Motor neuron (in vitro differentiated cells): ENCODE data around the gene SLC35F6. TPM values are rescaled to one million over a fixed set of nuclear protein-coding genes. Genes with fewer than 3 reads are reported as not detected.
"Not testable (repeated sequence)": the region's sequence is repeated elsewhere in the genome, so short reads cannot be mapped to it uniquely, and the experiment has no call there.

Experiments
- ATAC-seq, 8 experiments: fragments of 200-7000 bp; cut with Tn5 transposase; replicated peaks in 6 of 8; 2 replicates each; pipeline ENCODE4 v1.8.0; 2021; ENCODE audit warnings: mild to moderate bottlenecking in 8 of 8, moderate library complexity in 8 of 8
- H3K27ac ChIP-seq, 2 donors: fragments of 250-450 bp; sonication (Bioruptor Pico); 2 replicates each; pipeline ENCODE4 v1.9.0; 2021; ENCODE audit warnings: antibody characterized with exemption in 2 of 2, mild to moderate bottlenecking in 2 of 2, moderate library complexity in 1 of 2
- H3K4me1 ChIP-seq, 2 donors: fragments of 250-450 bp; sonication (Bioruptor Pico); replicated peaks in 1 of 2; 2 replicates each; pipeline ENCODE4 v1.6.1; 2021; ENCODE audit warnings: antibody characterized with exemption in 2 of 2, mild to moderate bottlenecking in 2 of 2, moderate library complexity in 1 of 2
- H3K4me3 ChIP-seq, 5 donors: fragments of 250-450 bp; sonication (Bioruptor Pico); 2 replicates each; pipeline ENCODE4 v1.9.0; 2021; ENCODE audit warnings: antibody characterized with exemption in 5 of 5, mild to moderate bottlenecking in 5 of 5, moderate library complexity in 4 of 5
- WGBS, 10 experiments: fragments of 450-650 bp; shearing (Covaris generic); methylation state at CpG; one replicate each; pipeline ENCODE4 v1.0.0; 2022; 5-methylcytosine and 5-hydroxymethylcytosine counted together
- in situ Hi-C, 9 experiments: fragments of 400-800 bp; cut with MboI; loops; one replicate each; pipeline ENCODE4 v1.15.0; 2021; ENCODE audit warnings: low sequenced_read_pairs in 9 of 9, low pct_unique_long_range_greater_than_20kb in 2 of 9; ENCODE audit not compliant: unreplicated experiment in 9 of 9
- total RNA-seq, 8 experiments: library from RNA; unstranded; fragments of 300-600 nt; gene quantifications; 2 replicates each; pipeline versions ENCODE4 v1.2.3 to v1.2.4, GENCODE V29; 2022

SLC35F6 gene
- total RNA-seq, 8 experiments from 2014 or later, result 12.4 to 56.5 (median 23.3) TPM

DNA sequence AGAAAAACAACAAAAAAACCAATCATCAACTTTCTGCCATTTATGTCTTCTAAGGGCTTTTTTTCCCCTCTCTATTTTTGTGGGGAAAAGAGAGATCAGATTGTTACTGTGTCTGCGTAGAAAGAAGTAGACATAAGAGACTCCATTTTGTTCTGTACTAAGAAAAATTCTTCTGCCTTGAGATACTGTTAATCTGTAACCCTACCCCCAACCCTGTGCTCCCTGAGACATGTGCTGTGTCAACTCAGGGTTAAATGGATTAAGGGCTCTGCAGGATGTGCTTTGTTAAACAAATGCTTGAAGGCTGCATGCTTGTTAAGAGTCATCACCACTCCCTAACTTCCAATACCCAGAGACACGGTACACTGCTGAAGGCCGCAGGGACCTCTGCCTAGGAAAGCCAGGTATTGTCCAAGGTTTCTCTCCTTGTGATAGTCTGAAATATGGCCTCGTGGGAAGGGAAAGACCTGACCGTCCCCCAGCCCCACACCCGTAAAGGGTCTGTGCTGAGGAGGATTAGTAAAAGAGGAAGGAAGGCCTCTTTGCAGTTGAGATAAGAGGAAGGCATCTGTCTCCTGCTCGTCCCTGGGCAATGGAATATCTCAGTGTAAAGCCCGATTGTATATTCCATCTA is 14.2 kb upstream of the SLC35F6 start:
- ATAC-seq, result not testable (repeated sequence)
- in situ Hi-C loops, result loop anchor here in 3 of 9 experiments (10.0 to 25.0 kb wide), 3 partner anchors 135 to 145 kb away; no protein-coding TSS in a partner anchor

DNA sequence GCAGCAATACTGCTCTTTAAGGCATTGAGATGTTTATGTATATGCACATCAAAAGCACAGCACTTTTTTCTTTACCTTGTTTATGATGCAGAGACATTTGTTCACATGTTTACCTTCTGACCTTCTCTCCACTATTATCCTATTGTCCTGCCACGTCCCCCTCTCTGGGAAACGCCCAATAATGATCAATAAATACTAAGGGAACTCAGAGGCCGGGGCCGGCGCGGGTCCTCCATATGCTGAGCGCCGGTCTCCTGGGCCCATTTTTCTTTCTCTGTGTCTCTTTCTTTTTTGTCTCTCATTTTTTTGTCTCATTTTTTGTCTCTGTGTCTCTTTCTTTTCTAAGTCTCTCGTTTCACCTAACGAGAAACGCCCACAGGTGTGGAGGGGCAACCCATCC is 13.6 kb upstream of the SLC35F6 start:
- 21 to 100% (median 60%) methylated on average over 1 to 11 of the region's 11 CpGs; no CpG with 5 or more reads in 1 of the 10 experiments for WGBS, 10 experiments
- not testable (repeated sequence) for H3K4me3 ChIP-seq, ATAC-seq
- H3K4me1 ChIP-seq, result peaks cover 31% of the 10 kb centered on the region in 2 donors
- in situ Hi-C loops, result loop anchor here in 1 of 9 experiments (10.0 kb wide), 1 partner anchor 146 kb away; no protein-coding TSS in a partner anchor
- peak overlapping the region in 1 of 2 donors; percentile 68 for H3K27ac ChIP-seq

More for the DNA sequence above, 14.2 kb upstream of the SLC35F6 start:
- H3K4me3 ChIP-seq, result not testable (repeated sequence)
- 0 to 100% (median 29%) methylated on average over 1 of the region's 8 CpGs; no CpG with 5 or more reads in 5 of the 10 experiments for WGBS, 10 experiments
- peaks cover 26 to 27% of the 10 kb centered on the region in 2 donors for H3K4me1 ChIP-seq
- peak overlapping the region in 1 of 2 donors; percentile 68 for H3K27ac ChIP-seq

DNA sequence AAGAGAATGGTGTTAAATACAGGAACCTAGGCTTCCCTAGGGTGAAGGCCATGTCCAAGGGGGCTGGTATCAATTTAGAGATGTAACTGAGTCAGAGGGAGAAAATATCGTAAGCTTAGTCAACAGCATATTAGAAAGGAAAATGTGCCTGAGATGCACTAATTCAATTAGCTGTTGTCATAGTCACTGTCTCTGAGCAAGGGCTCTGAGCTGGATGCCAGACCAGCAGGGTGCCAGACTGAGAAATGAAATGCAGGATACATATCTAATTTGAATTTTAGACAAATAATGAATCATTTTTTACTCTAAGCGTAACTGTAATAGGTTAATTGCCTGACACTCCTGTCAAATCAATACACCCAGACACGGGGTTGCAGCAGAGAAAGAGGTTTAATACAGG is 11.4 kb upstream of the SLC35F6 start:
- ATAC-seq, result peak in 6 of 8 experiments; percentile 68 to 85 (median 75)
- Histone ChIP-seq H3K4me3 (no peak overlapping the region), H3K4me1 (peaks cover 29 to 38% of the 10 kb centered on the region in 2 donors), H3K27ac (no peak overlapping the region)
- in situ Hi-C loops, result loop anchor here in 1 of 9 experiments (10.0 kb wide), 1 partner anchor 148 kb away; no protein-coding TSS in a partner anchor
- WGBS, 10 experiments, result 13 to 63% (median 30%) methylated on average over 1 to 3 of the region's 3 CpGs; no CpG with 5 or more reads in 1 of the 10 experiments

DNA sequence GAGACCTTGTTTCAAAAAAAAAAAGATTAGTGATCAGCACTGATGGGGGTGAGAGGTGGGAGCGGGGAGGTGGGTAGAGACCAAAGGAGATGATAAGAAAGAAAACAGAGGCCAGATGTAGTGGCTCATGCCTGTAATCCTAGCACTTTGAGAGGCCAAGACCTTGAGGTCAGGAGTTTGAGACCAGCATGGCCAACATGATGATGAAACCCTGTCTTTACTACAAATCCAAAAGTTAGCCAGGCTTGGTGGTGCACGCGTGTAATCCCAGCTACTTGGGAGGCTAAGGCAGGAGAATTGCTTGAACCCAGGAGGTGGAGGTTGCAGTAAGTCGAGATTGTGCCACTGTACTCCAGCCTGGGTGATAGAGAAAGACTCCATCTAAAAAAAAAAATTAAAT is 9.5 kb upstream of the SLC35F6 start:
- WGBS, 10 experiments, result 17 to 100% (median 90%) methylated on average over 1 to 3 of the region's 4 CpGs; no CpG with 5 or more reads in 4 of the 10 experiments
- Histone ChIP-seq H3K4me1 (peaks cover 40 to 53% of the 10 kb centered on the region in 2 donors), H3K27ac (no peak overlapping the region), H3K4me3 (no peak overlapping the region)
- in situ Hi-C loops, result loop anchor here in 1 of 9 experiments (10.0 kb wide), 1 partner anchor 150 kb away; no protein-coding TSS in a partner anchor
- no peak for ATAC-seq

DNA sequence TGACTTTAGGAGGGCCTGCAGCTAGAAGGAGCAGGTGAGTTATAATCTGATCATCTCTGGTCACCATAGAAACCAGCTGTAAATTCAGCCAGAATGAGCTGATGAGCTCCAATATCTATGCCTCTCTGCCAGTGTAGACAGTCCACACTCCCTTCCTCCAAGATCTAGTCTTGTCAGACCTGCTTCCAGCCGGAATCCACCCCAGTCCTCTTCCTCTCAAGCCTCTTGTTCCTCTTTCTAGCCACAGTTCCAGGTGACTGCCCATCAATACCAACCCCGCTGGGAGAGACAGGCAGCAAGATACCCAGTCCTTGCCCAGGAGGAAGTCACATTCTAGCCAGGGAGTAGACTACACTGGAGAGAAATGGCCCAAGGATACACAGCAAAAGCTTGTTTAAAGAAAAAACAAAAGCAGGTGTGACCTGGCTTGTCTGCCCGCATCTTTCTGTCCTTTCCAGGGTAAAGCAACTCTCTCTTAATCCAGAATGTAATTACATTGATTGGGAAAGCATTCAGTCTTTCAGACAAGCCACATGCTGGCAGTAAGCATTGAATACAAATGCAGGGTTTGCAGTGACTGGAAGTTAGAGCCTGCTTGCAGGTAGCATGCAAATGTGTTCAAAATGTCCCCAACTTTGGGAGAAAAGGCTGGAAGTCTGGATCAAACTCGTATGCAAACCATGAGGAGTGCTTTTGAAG is 9.0 kb upstream of the SLC35F6 start:
- Histone ChIP-seq H3K4me1 (peaks cover 36 to 48% of the 10 kb centered on the region in 2 donors), H3K27ac (no peak overlapping the region), H3K4me3 (no peak overlapping the region)
- ATAC-seq, result peak in 2 of 8 experiments; percentile 7 to 19
- in situ Hi-C loops, result loop anchor here in 1 of 9 experiments (10.0 kb wide), 1 partner anchor 150 kb away; no protein-coding TSS in a partner anchor
- 11 to 100% (median 80%) methylated on average over 1 to 4 of the region's 4 CpGs; no CpG with 5 or more reads in 1 of the 10 experiments for WGBS, 10 experiments

DNA sequence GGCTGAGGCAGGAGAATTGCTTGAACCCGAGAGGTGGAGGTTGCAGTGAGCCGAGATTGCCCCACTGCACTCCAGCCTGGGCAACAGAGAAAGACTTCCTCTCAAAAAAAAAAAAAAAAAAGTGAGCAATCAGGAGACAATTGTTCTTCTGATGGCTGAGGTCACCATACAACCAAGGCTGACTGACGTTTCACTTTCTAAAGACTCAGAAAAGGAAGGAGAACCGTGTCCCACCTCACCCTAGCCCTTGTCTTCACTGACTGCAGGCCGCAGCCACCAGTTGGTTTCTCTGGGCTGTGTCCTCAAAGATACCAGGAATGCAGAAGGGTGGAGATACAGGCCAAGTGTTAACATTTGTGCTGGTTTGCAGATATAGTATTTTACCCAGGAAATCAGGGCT is 7.7 kb upstream of the SLC35F6 start:
- H3K27ac ChIP-seq, result no peak overlapping the region
- WGBS, 10 experiments, result 20 to 80% (median 65%) methylated on average over 1 to 5 of the region's 5 CpGs; no CpG with 5 or more reads in 5 of the 10 experiments
- in situ Hi-C loops, result loop anchor here in 1 of 9 experiments (10.0 kb wide), 1 partner anchor 152 kb away; no protein-coding TSS in a partner anchor
- ATAC-seq, result peak in 5 of 8 experiments; percentile 8 to 36 (median 13)
- peaks cover 30 to 43% of the 10 kb centered on the region in 2 donors for H3K4me1 ChIP-seq
- no peak overlapping the region for H3K4me3 ChIP-seq

DNA sequence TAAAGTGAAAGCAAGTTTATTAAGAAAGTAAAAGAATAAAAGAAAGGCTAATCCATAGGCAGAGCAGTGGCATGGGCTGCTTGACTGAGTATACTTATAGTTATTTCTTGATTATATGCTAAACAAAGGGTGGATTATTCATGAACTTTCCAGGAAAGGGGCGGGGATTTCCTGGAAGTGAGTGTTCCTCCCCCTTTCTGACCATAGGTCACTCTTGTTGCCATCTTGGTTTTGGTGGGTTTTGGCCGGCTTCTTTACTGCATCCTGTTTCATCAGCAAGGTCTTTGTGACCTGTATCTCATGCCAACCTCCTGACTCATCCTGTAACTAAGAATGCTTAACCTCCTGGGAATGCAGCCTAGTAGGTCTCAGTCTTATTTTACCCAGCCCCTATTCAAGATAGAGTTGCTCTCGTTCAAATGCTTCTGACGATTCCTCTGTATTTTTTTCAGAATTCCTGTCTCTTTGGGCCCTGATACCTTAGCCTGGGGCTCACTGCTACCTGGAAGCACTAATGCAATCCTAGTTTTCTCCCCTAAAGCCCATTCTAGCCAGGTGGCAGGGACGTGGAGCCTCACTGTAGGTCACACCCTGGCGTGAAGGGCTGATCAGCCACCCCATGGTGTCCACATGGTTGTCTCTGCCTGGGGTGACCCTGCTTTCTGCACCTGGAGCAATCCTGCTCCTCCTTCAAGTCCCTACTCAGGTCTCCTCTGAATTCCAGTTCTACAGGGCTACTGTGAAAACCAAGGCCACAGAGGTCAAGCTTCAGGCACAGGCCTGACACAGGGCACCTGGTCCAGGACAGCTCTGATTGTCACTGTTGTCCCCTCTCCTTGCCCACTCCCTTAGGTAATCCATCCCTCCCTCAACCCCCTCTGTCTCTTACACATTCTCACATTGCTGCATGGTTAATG is 6.0 kb upstream of the SLC35F6 start:
- in situ Hi-C loops, result loop anchor here in 1 of 9 experiments (10.0 kb wide), 1 partner anchor 153 kb away; no protein-coding TSS in a partner anchor
- peak; percentile 73 to 91 (median 84) for ATAC-seq
- 7 to 100% (median 17%) methylated on average over 1 to 5 of the region's 6 CpGs; no CpG with 5 or more reads in 1 of the 10 experiments for WGBS, 10 experiments
- peaks cover 22 to 34% of the 10 kb centered on the region in 2 donors for H3K4me1 ChIP-seq
- H3K4me3 ChIP-seq, result no peak overlapping the region
- peak overlapping the region; percentile 75 to 94 for H3K27ac ChIP-seq

DNA sequence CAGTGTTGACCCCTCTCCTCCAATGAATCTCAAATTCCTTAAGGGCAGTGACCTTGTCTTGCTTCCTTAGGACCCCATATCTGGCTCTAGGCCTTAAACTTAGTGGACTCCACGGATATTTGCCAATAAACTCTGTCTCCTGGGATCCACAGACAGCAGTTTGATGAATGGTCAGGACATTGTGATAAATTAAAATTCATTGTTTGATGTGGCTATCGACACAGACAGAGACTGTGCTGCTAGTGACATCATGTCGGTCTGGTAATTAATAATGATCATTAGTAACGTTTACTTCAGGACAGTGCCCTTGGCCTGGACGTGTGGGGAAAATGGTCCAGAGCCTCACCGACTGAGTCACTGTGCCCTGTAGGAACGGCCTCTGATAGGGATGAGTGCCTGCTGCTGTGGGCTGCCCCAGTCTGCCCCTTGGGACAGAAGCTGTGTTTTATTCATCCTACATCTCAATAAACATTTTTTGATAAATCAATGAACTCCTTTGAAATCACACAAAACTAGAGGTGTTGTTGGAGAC is 5.2 kb upstream of the SLC35F6 start:
- Histone ChIP-seq H3K4me1 (peaks cover 18 to 35% of the 10 kb centered on the region in 2 donors), H3K27ac (peak overlapping the region; percentile 75 to 94), H3K4me3 (no peak overlapping the region)
- in situ Hi-C loops, result loop anchor here in 1 of 9 experiments (10.0 kb wide), 1 partner anchor 154 kb away; no protein-coding TSS in a partner anchor
- ATAC-seq, result peak in 5 of 8 experiments; percentile 24 to 46 (median 35)
- 0 to 84% (median 60%) methylated on average over 1 to 5 of the region's 7 CpGs; no CpG with 5 or more reads in 5 of the 10 experiments for whole genome bisulfite sequencing, 10 experiments

DNA sequence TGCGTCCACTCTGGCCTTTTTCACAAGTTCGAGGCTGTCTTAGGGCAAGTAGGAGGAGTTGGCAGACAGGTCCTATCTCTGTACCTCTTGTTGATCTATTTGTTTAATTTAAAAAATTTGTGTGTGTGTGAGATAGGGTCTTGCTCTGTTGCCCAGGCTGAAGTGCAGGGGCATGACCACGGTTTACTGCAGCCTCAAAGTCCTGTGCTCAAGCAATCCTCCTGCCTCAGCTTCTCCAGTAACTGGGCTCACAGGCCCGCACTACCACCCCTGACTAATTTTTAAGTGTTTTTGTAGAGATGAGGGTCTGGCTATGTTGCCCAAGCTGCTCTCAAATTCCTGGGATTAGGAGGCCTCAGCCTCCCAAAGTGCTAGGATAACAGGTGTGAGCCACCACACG is 4.2 kb upstream of the SLC35F6 start:
- H3K4me3 ChIP-seq, result no peak overlapping the region
- H3K4me1 ChIP-seq, result peaks cover 19 to 35% of the 10 kb centered on the region in 2 donors
- H3K27ac ChIP-seq, result no peak overlapping the region
- in situ Hi-C loops, result loop anchor here in 1 of 9 experiments (10.0 kb wide), 1 partner anchor 155 kb away; no protein-coding TSS in a partner anchor
- no peak for ATAC-seq
- 0 to 100% (median 95%) methylated on average over 1 to 5 of the region's 5 CpGs; no CpG with 5 or more reads in 4 of the 10 experiments for WGBS, 10 experiments

DNA sequence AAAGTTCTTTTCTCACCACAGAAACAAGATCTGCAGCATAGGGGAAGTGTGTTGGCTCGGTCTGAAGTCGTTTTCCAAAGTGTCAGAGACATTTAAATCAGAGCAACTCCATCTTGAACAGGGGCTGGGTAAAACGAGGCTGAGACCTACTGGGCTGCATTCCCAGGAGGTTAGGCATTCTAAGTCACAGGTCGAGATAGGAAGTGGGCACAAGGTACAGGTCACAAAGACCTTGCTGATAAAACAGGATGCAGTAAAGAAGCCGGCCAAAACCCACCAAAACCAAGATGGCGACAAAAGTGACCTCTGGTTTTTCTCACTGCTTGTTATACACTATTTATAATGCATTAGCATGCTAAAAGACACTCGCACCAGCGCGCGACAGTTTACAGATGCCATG is 3.1 kb upstream of the SLC35F6 start:
- H3K4me1 ChIP-seq, result peaks cover 18 to 35% of the 10 kb centered on the region in 2 donors
- H3K4me3 ChIP-seq, in situ Hi-C loops, H3K27ac ChIP-seq, ATAC-seq: not testable (repeated sequence)
- WGBS, 10 experiments, result 51 to 97% (median 88%) methylated on average over 1 to 10 of the region's 10 CpGs

DNA sequence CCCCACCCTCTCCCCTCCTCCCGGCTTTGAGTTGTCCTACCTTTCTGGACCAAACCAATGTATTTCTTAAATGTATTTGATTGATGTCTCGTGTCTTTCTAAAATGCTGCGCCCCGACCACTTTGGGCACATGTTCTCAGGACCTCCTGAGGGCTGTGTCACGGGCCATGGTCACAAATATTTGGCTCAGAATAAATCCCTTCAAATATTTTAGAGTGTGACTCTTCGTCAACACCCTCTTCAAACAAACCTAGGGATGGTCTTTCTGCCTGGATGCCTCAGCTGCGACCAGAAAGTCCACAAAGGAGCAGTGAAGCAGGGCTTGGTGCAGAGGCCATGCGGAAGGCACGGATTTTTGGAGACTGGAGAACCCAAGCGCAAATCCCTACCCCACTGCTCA is 1.1 kb upstream of the SLC35F6 start:
- Histone ChIP-seq H3K27ac (no peak overlapping the region), H3K4me3 (no peak overlapping the region), H3K4me1 (peaks cover 18 to 27% of the 10 kb centered on the region in 2 donors)
- ATAC-seq, result no peak
- 80 to 100% (median 90%) methylated on average over 1 to 9 of the region's 10 CpGs; no CpG with 5 or more reads in 3 of the 10 experiments for WGBS, 10 experiments
- in situ Hi-C loops, result no loop called here
